ENCODE measurements around the gene ADCY2.

Gene ADCY2

DNA sequence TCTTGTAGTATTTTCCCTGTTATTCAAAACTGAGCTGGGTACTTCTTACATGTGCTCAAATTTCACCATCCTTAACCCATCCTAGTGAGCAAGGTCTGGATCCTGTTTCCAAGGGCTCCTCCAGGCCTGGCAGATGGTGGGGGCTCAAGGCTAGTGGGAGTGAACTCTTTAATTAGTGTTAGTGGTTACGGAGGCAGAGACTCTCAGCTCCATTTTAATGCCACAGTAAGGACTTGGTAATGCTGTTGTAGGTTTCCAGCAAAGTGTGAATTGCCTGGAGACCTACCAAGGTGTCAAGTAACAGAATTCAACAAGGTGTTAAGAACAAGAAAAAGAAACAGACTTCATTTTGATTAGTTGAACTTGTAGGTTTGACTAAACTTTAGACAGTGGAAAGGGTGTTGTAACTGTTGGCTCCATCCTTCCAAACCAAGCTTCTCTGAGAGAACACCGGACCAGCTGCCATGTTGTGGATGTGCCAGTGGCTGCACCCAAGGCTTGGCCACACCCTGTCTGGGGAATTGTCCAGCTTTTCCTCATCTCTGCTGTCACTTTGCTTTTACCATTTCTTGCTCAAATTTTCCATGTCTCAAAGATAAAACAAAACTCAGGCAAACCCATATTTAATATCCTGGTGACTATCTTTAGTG is 98.7 kb downstream of the ADCY2 start:
- no peak overlapping the region for H3K4me3 ChIP-seq (replicated peaks; ENCODE audit: insufficient read depth, low read length)
- DNase-seq (ENCODE audit: low read depth in 1 of 2, low spot score in 1 of 2) = no peak
- H3K27ac ChIP-seq (replicated peaks) = no peak overlapping the region
- TF ChIP-seq, protein P1, sequence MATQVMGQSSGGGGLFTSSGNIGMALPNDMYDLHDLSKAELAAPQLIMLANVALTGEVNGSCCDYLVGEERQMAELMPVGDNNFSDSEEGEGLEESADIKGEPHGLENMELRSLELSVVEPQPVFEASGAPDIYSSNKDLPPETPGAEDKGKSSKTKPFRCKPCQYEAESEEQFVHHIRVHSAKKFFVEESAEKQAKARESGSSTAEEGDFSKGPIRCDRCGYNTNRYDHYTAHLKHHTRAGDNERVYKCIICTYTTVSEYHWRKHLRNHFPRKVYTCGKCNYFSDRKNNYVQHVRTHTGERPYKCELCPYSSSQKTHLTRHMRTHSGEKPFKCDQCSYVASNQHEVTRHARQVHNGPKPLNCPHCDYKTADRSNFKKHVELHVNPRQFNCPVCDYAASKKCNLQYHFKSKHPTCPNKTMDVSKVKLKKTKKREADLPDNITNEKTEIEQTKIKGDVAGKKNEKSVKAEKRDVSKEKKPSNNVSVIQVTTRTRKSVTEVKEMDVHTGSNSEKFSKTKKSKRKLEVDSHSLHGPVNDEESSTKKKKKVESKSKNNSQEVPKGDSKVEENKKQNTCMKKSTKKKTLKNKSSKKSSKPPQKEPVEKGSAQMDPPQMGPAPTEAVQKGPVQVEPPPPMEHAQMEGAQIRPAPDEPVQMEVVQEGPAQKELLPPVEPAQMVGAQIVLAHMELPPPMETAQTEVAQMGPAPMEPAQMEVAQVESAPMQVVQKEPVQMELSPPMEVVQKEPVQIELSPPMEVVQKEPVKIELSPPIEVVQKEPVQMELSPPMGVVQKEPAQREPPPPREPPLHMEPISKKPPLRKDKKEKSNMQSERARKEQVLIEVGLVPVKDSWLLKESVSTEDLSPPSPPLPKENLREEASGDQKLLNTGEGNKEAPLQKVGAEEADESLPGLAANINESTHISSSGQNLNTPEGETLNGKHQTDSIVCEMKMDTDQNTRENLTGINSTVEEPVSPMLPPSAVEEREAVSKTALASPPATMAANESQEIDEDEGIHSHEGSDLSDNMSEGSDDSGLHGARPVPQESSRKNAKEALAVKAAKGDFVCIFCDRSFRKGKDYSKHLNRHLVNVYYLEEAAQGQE (IDR thresholded peaks at IDR 0.05; ENCODE audit: insufficient replicate concordance, low read depth) = no peak
- TF ChIP-seq GABPA (IDR thresholded peaks at IDR 0.05; ENCODE audit: low read depth) = no peak
- no peak for TF ChIP-seq POLR2AphosphoS5 (IDR thresholded peaks at IDR 0.05; ENCODE audit: low read depth)
- TF ChIP-seq SPI1 (IDR thresholded peaks at IDR 0.05; ENCODE audit: borderline replicate concordance, low read depth) = no peak
- TF ChIP-seq, protein P2, sequence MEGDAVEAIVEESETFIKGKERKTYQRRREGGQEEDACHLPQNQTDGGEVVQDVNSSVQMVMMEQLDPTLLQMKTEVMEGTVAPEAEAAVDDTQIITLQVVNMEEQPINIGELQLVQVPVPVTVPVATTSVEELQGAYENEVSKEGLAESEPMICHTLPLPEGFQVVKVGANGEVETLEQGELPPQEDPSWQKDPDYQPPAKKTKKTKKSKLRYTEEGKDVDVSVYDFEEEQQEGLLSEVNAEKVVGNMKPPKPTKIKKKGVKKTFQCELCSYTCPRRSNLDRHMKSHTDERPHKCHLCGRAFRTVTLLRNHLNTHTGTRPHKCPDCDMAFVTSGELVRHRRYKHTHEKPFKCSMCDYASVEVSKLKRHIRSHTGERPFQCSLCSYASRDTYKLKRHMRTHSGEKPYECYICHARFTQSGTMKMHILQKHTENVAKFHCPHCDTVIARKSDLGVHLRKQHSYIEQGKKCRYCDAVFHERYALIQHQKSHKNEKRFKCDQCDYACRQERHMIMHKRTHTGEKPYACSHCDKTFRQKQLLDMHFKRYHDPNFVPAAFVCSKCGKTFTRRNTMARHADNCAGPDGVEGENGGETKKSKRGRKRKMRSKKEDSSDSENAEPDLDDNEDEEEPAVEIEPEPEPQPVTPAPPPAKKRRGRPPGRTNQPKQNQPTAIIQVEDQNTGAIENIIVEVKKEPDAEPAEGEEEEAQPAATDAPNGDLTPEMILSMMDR (IDR thresholded peaks at IDR 0.05; ENCODE audit: insufficient read depth, low read length) = no peak
- H3K27me3 ChIP-seq (ENCODE audit: insufficient read depth, poor library complexity, severe bottlenecking) = no peaks in the 10 kb centered on the region

DNA sequence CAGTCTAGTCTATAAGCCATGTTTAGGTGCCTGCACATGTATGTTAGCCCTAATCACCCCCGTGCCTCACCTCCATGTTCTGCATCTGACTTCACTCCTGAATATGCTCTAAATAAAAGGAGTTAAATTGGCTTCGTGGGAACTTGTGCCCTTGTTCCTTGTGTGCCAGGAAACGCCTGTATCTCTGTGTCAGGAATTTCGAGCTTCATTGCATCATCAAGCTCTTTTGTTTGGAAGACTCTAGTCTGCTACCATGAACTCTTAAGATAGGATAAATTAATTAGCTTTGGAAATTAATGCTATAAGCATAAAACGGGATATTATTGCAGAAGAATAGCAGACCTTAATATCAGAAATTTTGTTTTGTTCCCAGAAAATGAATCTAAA is 99.2 kb downstream of the ADCY2 start:
- TF ChIP-seq, protein P1 (IDR thresholded peaks at IDR 0.05; ENCODE audit: insufficient replicate concordance, low read depth) = no peak
- TF ChIP-seq GABPA (IDR thresholded peaks at IDR 0.05; ENCODE audit: low read depth) = no peak
- TF ChIP-seq POLR2AphosphoS5 (IDR thresholded peaks at IDR 0.05; ENCODE audit: low read depth) = no peak
- TF ChIP-seq, protein P2 (IDR thresholded peaks at IDR 0.05; ENCODE audit: insufficient read depth, low read length) = no peak
- TF ChIP-seq SPI1 (IDR thresholded peaks at IDR 0.05; ENCODE audit: borderline replicate concordance, low read depth) = no peak
- Histone ChIP-seq H3K27ac (replicated peaks) (no peak overlapping the region), H3K4me3 (replicated peaks; ENCODE audit: insufficient read depth, low read length) (no peak overlapping the region), H3K27me3 (ENCODE audit: insufficient read depth, poor library complexity, severe bottlenecking) (no peaks in the 10 kb centered on the region)
- DNase-seq (ENCODE audit: low read depth in 1 of 2, low spot score in 1 of 2) = no peak

DNA sequence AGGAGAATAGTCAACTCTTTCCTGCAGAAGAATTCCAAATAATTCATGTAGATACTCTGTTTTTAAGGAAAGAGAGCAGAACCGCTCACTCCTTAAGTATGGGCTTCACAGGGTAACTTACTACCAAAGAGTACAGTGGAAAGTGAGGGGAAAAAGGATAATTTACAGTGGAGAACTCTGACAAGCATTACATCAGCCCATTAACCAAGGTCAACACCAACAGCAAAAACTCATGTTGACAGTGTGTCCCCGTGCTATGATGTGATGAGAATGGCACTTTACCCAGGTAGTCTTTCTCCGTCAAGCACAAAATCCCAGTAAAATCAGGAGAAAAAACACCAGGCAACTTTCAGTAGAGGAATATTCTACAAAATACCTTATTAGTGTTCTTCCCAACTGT is 104.3 kb downstream of the ADCY2 start:
- no peak for DNase-seq (ENCODE audit: low read depth in 1 of 2, low spot score in 1 of 2)
- Histone ChIP-seq H3K27ac (replicated peaks) (no peak overlapping the region), H3K4me3 (replicated peaks; ENCODE audit: insufficient read depth, low read length) (no peak overlapping the region), H3K27me3 (ENCODE audit: insufficient read depth, poor library complexity, severe bottlenecking) (no peaks in the 10 kb centered on the region)
- TF ChIP-seq, protein P1 (IDR thresholded peaks at IDR 0.05; ENCODE audit: insufficient replicate concordance, low read depth) = no peak
- no peak for TF ChIP-seq GABPA (IDR thresholded peaks at IDR 0.05; ENCODE audit: low read depth)
- TF ChIP-seq SPI1 (IDR thresholded peaks at IDR 0.05; ENCODE audit: borderline replicate concordance, low read depth) = no peak
- no peak for TF ChIP-seq POLR2AphosphoS5 (IDR thresholded peaks at IDR 0.05; ENCODE audit: low read depth)
- TF ChIP-seq, protein P2 (IDR thresholded peaks at IDR 0.05; ENCODE audit: insufficient read depth, low read length) = no peak

Measured in HL-60 (cell line).